BLaER1 (cell line): ENCODE results near the gene ASMT.
A peak's percentile ranks its signal among the peaks of the same experiment; 100 is the strongest.
"Not testable (repeated sequence)": the region's sequence is repeated elsewhere in the genome, so short reads cannot be mapped to it uniquely, and the experiment has no call there.

Experiments
- H3K27ac ChIP-seq: shearing (Covaris generic); formaldehyde crosslinking; 2 replicates; pipeline ENCODE4 v1.8.1; 2022
- H3K27me3 ChIP-seq: shearing (Covaris generic); formaldehyde crosslinking; 2 replicates; pipeline ENCODE4 v1.8.1; 2022
- H3K36me3 ChIP-seq: shearing (Covaris generic); formaldehyde crosslinking; 2 replicates; pipeline ENCODE4 v1.8.1; 2022
- H3K4me1 ChIP-seq: shearing (Covaris generic); formaldehyde crosslinking; 2 replicates; pipeline ENCODE4 v1.8.1; 2022
- H3K4me2 ChIP-seq: shearing (Covaris generic); formaldehyde crosslinking; 2 replicates; pipeline ENCODE4 v1.8.1; 2022
- H3K4me3 ChIP-seq: shearing (Covaris generic); formaldehyde crosslinking; 2 replicates; pipeline ENCODE4 v1.8.1; 2022
- H3K9ac ChIP-seq: shearing (Covaris generic); formaldehyde crosslinking; 2 replicates; pipeline ENCODE4 v1.8.1; 2022
- H3K9me3 ChIP-seq: shearing (Covaris generic); formaldehyde crosslinking; 2 replicates; pipeline ENCODE4 v1.8.1; 2022
- H4K20me1 ChIP-seq: shearing (Covaris generic); formaldehyde crosslinking; 2 replicates; pipeline ENCODE4 v1.8.1; 2022
- Cebpa-rat ChIP-seq: shearing (Covaris generic); IDR thresholded peaks from 2 replicates; pipeline ENCODE4 v1.8.1; 2022

The ASMT gene

DNA sequence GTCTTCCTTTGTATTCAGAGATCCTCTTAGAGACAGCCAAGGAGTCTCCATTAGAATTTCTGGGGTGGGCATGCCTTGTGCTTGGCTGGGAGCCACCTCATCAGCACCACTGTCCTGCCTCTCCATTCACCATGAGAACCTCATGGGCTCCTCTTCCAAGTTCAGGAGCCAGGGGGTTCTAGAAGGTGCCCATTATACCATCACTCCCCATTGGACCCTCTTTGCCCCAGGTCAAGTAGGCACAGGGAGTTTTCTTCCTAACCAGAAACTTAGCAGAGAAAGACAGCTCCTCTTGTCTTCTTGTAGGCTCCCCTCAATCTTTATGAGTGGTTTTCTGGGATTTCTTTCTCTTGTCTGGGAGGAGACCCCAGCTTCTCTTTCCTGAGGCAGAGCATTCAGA is 31.1 kb downstream of the ASMT start:
- peaks cover 11% of the 10 kb centered on the region for H3K9me3 ChIP-seq
- no peak overlapping the region for H3K9ac ChIP-seq
- no peak overlapping the region for H3K4me3 ChIP-seq
- no peaks in the 10 kb centered on the region for H4K20me1 ChIP-seq
- no peak overlapping the region for H3K4me2 ChIP-seq
- no peak overlapping the region for H3K27ac ChIP-seq
- no peaks in the 10 kb centered on the region for H3K27me3 ChIP-seq
- no peaks in the 10 kb centered on the region for H3K36me3 ChIP-seq
- TF ChIP-seq Cebpa-rat: no peak
- peaks cover 20% of the 10 kb centered on the region for H3K4me1 ChIP-seq

DNA sequence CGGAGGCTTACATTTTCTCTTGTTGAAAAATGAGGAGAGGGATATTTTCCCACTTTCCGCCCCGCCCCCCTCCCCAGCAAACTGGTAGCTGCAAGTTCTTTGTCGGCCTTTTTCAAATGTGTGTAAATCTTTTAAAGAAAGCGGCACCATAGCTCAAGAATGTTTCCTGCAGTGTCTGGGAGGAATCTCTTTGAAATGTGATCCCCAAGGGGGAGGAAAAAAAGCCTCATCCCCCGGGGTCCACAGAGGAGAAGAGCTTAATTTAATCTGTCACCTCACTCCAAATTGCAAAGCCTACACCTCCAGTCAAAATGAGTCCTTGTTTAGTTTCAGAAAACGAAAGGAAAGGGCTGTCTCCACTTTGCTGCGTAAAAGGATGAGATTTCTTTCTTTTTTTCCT is 34.8 kb downstream of the ASMT start:
- H3K36me3 ChIP-seq: no peaks in the 10 kb centered on the region
- H3K27me3 ChIP-seq: no peaks in the 10 kb centered on the region
- TF ChIP-seq Cebpa-rat: no peak
- peak overlapping the region; percentile 69 for H3K4me2 ChIP-seq
- peaks cover 20% of the 10 kb centered on the region for H3K4me1 ChIP-seq
- no peaks in the 10 kb centered on the region for H4K20me1 ChIP-seq
- no peak overlapping the region for H3K27ac ChIP-seq
- no peak overlapping the region for H3K4me3 ChIP-seq
- H3K9ac ChIP-seq: no peak overlapping the region
- H3K9me3 ChIP-seq: peaks cover 11% of the 10 kb centered on the region

DNA sequence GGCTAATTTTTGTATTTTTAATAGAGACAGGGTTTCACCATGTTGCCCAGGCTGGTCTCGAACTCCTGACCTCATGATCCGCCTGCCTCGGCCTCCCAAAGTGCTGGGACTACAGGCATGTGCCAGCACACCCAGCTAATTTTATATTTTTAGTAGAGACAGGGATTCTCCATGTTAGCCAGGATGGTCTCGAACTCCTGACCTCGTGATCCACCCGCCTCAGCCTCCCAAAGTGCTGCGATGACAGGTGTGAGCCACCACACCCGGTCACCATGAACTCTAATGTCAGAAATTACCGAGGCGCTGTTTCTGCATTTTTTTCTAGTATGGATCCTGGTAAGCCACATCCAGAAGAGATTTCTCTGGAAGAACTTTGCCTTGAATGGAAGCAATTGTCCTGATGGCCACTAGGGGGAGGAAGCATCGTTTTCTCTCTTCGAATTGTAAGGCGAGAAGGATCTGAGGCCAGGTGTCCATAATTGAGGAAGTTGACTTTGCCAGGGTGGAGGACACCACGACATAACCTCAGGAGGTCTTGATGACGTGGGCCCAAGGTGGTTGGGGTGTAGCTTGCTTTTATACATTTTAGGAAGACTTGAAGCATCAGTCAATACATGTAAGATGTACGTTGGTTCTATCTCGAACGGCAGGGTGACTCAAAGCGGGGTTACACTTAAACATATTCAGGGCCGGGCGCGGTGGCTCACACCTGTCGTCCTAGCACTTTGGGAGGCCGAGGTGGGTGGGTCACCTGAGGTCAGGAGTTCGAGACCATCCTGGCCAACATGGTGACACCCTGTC is 37.4 kb downstream of the ASMT start:
- not testable (repeated sequence) for H3K27ac ChIP-seq, H3K4me3 ChIP-seq
- peaks cover 27% of the 10 kb centered on the region for H3K4me1 ChIP-seq

DNA sequence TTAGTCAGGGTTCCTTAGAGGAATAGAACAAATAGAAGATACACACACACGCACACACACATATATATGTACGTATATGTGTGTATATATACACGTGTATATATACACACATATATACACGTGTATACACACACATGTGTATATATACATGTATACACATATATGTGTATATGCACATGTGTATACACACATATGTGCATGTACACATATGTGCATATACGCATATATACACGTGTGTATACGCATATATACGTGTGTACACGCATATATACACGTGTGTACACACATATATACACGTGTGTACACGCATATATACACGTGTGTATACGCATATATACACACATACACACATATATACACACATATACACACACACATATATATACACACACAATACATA is 41.5 kb downstream of the ASMT start:
- no peaks in the 10 kb centered on the region for H3K36me3 ChIP-seq
- H3K4me2 ChIP-seq: no peak overlapping the region
- peaks cover 22% of the 10 kb centered on the region for H3K4me1 ChIP-seq
- H3K27ac ChIP-seq: no peak overlapping the region
- no peak for TF ChIP-seq Cebpa-rat
- H3K9me3 ChIP-seq: no peaks in the 10 kb centered on the region
- H3K27me3 ChIP-seq: no peaks in the 10 kb centered on the region
- no peak overlapping the region for H3K4me3 ChIP-seq
- H3K9ac ChIP-seq: no peak overlapping the region
- H4K20me1 ChIP-seq: no peaks in the 10 kb centered on the region

More for the DNA sequence above, 37.4 kb downstream of the ASMT start:
- H3K4me2 ChIP-seq, H4K20me1 ChIP-seq, H3K36me3 ChIP-seq, H3K27me3 ChIP-seq, H3K9ac ChIP-seq, H3K9me3 ChIP-seq: not testable (repeated sequence)

DNA sequence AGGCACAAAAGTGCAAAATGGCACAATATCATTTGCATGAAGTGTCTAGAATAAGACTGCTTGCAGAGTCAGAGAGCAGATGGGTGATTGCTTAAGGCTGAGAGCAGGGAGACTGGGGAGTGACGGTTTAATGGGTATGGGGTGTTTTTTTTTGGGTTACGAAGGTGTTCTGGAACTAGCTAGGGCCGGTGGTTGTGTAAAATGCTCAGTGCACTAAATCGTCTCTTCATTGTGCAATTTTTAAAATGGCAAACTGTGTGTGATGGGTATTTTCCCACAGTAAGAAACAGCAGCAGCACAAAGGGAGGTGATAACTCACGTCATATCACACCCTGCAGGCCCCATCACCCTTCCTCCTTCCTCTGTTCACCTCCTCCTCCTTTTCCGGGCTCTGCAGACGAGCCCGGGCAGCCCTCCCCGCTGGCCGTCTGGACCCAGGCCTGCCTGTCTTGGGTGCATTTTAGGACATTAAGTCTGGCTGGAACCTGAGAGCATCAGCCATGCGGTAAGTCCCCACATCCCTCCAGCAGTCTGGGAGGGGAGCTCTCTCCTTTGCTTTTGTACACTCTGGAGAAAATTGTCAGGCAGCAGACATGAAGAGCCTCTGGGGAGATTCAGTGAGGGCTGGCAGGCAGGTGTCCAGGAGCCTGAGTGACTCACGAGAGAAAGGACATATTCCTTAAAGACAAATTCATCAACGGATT is 42.7 kb downstream of the ASMT start:
- H3K4me2 ChIP-seq: peak overlapping the region; percentile 87
- peaks cover 33% of the 10 kb centered on the region for H3K4me1 ChIP-seq
- H3K9ac ChIP-seq: peak overlapping the region; percentile 20; the same call in 1 of the 2 replicates
- no peaks in the 10 kb centered on the region for H3K36me3 ChIP-seq
- H3K27ac ChIP-seq: peak overlapping the region; percentile 7
- peak overlapping the region; percentile 51 for H3K4me3 ChIP-seq
- H3K27me3 ChIP-seq: no peaks in the 10 kb centered on the region
- no peaks in the 10 kb centered on the region for H4K20me1 ChIP-seq
- no peak for TF ChIP-seq Cebpa-rat
- H3K9me3 ChIP-seq: no peaks in the 10 kb centered on the region

DNA sequence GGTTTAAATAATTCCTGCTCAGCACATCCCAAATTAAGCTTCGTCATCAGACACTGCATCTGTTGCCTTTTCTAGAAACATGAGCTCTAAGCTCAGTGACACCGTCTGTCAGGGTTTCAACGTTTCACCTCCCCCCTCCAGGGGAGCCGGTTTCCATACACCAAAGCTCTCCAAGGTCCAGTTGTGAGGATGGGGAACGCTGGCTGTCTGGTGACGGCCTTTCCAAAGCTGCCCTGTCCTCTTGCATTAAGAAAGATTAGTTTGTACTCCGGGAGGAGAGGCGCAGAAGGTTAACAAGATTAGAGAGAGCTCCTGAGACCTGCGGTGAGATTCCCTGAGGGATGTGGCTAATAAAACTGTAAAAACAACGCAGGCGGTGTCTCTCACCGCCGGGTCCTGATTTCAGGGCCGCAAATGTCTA is 43.2 kb downstream of the ASMT start:
- H4K20me1 ChIP-seq: no peaks in the 10 kb centered on the region
- peak overlapping the region; percentile 7 for H3K27ac ChIP-seq
- H3K4me3 ChIP-seq: peak overlapping the region; percentile 51
- no peak for TF ChIP-seq Cebpa-rat
- no peaks in the 10 kb centered on the region for H3K36me3 ChIP-seq
- peak overlapping the region; percentile 20; the same call in 1 of the 2 replicates for H3K9ac ChIP-seq
- H3K4me2 ChIP-seq: peak overlapping the region; percentile 87
- H3K27me3 ChIP-seq: no peaks in the 10 kb centered on the region
- H3K4me1 ChIP-seq: peaks cover 37% of the 10 kb centered on the region
- no peaks in the 10 kb centered on the region for H3K9me3 ChIP-seq

DNA sequence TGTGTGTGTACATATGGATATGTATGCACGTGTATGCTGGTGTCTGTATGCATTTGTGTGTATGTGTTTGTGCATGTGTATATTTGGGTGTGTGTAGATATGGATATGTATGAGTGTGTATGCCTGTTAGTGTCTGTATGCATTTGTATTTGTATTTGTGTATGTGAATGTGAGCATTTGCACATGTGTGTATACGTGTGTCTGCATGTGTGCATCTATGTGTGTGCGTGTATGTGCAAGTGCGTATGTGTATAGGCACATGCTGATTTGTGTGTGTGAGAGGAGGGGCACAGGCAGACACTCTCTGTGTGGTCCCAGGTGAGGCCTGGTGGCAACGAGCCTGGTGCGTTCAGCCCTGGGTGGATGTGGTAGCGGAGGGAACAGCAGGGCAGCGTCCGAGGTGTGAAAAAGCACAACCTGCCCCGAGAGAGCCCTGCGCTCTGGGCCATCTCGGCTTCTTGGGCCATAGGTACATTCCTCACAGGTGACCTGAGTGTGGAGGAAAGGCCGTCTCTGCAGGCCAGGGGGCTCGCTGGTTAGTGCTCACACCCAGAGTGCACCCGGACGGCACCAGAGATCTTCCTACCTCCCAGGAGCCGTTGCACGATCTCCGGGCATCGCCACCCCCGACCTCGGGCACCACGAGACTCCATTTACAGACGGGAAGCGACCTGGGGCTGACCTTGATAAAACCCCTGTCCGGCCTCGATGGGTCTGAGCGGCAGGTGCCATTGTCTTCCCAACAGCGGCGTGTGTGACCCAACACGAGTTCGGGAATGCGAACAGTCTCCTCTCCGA is 45.0 kb downstream of the ASMT start:
- no peak overlapping the region for H3K27ac ChIP-seq
- no peak overlapping the region for H3K4me2 ChIP-seq
- TF ChIP-seq Cebpa-rat: no peak
- no peaks in the 10 kb centered on the region for H3K27me3 ChIP-seq
- H4K20me1 ChIP-seq: no peaks in the 10 kb centered on the region
- no peak overlapping the region for H3K9ac ChIP-seq
- no peaks in the 10 kb centered on the region for H3K9me3 ChIP-seq
- no peak overlapping the region for H3K4me3 ChIP-seq
- H3K4me1 ChIP-seq: peaks cover 41% of the 10 kb centered on the region
- no peaks in the 10 kb centered on the region for H3K36me3 ChIP-seq

DNA sequence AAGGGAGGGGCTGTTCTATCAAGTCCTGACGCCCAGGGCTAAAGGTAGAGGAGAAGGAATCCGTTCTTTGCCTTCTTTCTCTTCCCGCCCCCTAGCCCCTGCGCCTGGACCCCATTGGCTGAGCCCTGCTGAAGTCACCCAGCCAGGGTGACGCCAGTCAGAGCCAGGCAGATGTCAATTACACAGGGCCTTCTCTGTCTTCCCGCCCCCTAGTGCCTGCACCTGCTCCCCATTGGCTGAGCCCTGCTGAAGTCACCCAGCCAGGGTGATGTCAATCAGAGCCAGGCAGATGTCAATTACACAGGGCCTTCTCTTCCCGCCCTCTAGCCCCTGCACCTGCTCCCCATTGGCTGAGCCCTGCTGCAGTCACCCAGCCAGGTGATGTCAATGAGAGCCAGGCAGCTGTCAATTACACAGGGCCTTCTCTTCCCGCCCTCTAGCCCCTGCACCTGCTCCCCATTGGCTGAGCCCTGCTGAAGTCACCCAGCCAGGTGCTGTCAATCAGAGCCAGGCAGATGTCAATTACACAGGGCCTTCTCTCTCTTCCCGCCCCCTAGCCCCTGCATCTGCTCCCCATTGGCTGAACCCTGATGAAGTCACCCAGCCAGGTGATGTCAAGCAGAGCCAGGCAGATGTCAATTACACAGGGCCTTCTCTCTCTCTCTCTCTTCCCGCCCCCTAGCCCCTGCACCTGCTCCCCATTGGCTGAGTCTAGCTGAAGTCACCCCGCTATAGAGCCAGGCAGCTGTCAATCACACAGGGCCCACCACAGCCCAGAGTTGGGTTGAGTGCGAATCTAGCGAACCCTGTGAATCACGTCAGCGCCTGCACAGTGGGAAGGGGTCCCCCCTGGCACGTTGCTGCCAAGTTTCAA is 46.4 kb downstream of the ASMT start:
- Histone ChIP-seq H4K20me1 (no peaks in the 10 kb centered on the region), H3K9ac (0 out of 2 replicates have a peak overlapping the region, but pooled peaks have one; percentile 12)

DNA sequence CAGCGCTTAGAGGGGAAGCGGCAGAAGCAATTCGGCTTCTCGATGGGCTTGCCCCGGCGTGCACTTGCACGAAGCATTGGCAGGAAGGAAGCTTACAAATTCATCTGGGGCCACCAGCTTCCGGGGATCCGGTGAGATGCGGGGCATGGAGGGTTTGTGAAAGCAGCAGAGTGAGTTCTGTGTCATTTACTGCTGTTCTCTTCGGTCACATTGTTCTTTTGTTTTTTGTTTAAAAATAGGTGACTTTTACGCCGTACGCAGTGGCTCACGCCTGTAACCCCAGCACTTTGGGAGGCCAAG is 47.0 kb downstream of the ASMT start:
- no peak for TF ChIP-seq Cebpa-rat
- Histone ChIP-seq H3K36me3 (no peaks in the 10 kb centered on the region; the same call in 1 of the 2 replicates), H4K20me1 (no peaks in the 10 kb centered on the region), H3K4me1 (peaks cover 38% of the 10 kb centered on the region), H3K9ac (0 out of 2 replicates have a peak overlapping the region, but pooled peaks have one; percentile 12), H3K4me3 (peak overlapping the region; percentile 60), H3K9me3 (no peaks in the 10 kb centered on the region; the same call in 1 of the 2 replicates), H3K27ac (peak overlapping the region; percentile 32), H3K4me2 (peak overlapping the region; percentile 65), H3K27me3 (no peaks in the 10 kb centered on the region)

More for the DNA sequence above, 46.4 kb downstream of the ASMT start:
- no peaks in the 10 kb centered on the region for H3K27me3 ChIP-seq
- TF ChIP-seq Cebpa-rat: no peak
- no peaks in the 10 kb centered on the region for H3K36me3 ChIP-seq
- H3K27ac ChIP-seq: peak overlapping the region; percentile 32
- H3K4me2 ChIP-seq: peak overlapping the region; percentile 65
- H3K4me3 ChIP-seq: peak overlapping the region; percentile 60
- peaks cover 41% of the 10 kb centered on the region for H3K4me1 ChIP-seq
- no peaks in the 10 kb centered on the region; the same call in 1 of the 2 replicates for H3K9me3 ChIP-seq
